HG03064 (cell line): ENCODE measurements around the gene ASB2.

Source experiments
- ATAC-seq: cut with Tn5 transposase; IDR thresholded peaks from one replicate; pipeline ENCODE4 v1.9.1; 2021; ENCODE audit warnings: low read depth; ENCODE audit not compliant: unreplicated experiment

The ASB2 gene

GRCh38 chr14:93884950-93885349 lies 91.4 kb downstream of the ASB2 start:
- ATAC-seq = no peak
